ENCODE data around the gene DIP2B.

DNA sequence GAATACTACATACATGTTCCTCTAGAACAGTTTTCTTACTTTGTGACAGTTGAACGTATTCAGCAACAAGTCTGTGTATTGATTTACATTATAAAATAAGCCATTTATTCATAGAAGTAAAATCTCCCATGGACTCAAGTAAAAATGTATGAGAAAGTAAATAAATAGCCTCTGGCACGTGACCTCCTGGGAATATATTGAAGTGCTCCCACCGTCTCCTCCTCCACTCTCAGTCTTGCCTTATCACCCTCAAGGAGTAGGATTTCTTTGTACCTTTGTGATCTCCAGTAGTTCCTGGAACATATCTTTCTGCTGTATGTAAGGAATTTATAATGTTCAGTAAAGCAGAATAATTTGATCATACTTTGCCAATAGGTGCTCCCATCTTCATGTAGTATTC, 90.9 kb downstream of the DIP2B start:
- TF ChIP-seq, protein P1, sequence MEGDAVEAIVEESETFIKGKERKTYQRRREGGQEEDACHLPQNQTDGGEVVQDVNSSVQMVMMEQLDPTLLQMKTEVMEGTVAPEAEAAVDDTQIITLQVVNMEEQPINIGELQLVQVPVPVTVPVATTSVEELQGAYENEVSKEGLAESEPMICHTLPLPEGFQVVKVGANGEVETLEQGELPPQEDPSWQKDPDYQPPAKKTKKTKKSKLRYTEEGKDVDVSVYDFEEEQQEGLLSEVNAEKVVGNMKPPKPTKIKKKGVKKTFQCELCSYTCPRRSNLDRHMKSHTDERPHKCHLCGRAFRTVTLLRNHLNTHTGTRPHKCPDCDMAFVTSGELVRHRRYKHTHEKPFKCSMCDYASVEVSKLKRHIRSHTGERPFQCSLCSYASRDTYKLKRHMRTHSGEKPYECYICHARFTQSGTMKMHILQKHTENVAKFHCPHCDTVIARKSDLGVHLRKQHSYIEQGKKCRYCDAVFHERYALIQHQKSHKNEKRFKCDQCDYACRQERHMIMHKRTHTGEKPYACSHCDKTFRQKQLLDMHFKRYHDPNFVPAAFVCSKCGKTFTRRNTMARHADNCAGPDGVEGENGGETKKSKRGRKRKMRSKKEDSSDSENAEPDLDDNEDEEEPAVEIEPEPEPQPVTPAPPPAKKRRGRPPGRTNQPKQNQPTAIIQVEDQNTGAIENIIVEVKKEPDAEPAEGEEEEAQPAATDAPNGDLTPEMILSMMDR (IDR thresholded peaks at IDR 0.05): no peak
- no peak for TF ChIP-seq EP300 (IDR thresholded peaks at IDR 0.05)
- no peak for TF ChIP-seq POLR2AphosphoS5 (IDR thresholded peaks at IDR 0.05)
- TF ChIP-seq POLR2A (IDR thresholded peaks at IDR 0.05): no peak

Measured in suprapubic skin (tissue), 4 donors.